Stimulated activated CD4-positive, alpha-beta T cell treated with anti-CD3 and anti-CD28 coated beads, Interleukin-12 subunit alpha, Interleukin-12 subunit beta, amount 100 ng/mL, for 4 hours (primary cell): ENCODE measurements around the gene PPP1R10.

ENCODE experiments used
- DNase-seq: peaks from one replicate; pipeline ENCODE4 v3.0.0-alpha.2; 2020

PPP1R10 gene

DNA sequence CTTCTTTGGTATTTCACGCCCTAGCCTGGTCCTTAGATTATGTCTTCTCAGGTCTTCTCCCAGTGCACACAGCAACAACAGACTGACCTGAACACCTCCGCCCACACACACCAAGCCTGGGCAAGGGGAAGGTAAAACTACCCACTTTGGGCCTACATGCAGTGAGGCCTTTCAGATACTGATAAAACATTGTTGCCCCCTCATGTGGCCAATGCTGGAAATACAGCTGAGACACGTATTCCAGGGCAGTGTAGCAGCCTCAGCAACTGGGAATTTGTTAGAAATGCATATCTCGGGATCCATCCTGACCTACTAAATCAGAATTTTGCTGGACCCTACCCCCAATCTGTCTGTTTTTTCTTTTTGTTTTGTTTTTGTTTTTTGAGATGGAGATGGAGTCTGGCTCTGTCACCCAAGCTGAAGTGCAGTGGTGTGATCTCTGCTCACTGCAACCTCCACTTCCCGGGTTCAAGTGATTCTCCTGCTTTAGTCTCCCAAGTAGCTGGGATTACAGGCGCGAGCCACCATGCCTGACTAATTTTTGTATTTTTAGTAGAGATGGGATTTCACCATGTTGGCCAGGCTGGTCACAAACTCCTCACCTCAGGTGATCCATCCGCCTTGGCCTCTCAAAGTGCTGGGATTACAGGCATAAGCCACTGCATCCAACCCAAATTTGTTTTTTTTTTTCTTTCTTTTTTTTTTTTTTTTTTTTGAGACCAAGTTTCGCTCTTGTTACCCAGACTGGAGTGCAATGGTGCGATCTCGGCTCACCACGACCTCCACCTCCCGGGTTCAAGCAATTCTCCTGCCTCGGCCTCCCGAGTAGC is 19.5 kb downstream of the PPP1R10 start:
- peak; percentile 77 for DNase-seq

GRCh38 chr6:30592287-30592686 is 24.8 kb downstream of the PPP1R10 start:
- no peak for DNase-seq

- DNase-seq: no peak
Measured at GRCh38 chr6:30591008-30591407, 26.0 kb downstream of the PPP1R10 start.

GRCh38 chr6:30590509-30590908 is 26.5 kb downstream of the PPP1R10 start:
- no peak for DNase-seq

DNA sequence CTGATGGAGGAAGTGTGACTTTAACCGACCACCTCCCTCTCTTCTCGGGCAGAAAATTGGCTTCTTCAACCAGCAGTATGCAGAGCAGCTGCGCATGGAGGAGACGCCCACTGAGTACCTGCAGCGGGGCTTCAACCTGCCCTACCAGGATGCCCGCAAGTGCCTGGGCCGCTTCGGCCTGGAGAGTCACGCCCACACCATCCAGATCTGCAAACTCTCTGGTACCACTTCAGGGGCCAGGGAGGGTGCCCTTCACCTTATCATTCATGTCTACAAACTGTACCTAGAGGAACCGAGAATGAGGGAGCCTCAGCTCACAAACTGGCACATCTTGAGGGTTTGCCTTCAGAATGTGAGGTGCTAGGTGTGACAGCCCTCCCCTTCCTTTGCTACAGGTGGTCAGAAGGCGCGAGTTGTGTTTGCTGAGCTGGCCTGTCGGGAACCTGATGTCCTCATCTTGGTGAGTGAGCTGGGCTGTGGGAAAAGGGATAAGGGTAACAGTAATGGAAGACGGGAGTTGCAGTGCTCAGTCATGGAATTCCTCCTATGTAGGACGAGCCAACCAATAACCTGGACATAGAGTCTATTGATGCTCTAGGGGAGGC is 27.2 kb downstream of the PPP1R10 start:
- no peak for DNase-seq

GRCh38 chr6:30583921-30584320 is 33.1 kb downstream of the PPP1R10 start:
- DNase-seq: no peak

DNA sequence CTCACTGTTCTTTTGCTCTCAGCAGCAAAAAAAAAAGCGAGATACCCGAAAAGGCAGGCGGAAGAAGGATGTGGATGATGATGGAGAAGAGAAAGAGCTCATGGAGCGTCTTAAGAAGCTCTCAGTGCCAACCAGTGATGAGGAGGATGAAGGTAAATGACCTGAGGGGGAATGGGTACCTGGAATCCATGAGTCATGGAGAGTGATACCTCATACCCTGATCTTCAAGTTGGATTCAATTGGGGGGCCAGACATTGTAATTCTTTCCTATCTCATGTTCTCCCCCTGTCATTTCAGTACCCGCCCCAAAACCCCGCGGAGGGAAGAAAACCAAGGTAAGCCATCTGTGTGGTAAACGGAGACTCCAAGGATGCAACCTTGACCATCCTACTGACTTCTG is 39.0 kb downstream of the PPP1R10 start:
- DNase-seq: no peak

GRCh38 chr6:30573113-30573512 is 43.9 kb downstream of the PPP1R10 start:
- DNase-seq: no peak

DNA sequence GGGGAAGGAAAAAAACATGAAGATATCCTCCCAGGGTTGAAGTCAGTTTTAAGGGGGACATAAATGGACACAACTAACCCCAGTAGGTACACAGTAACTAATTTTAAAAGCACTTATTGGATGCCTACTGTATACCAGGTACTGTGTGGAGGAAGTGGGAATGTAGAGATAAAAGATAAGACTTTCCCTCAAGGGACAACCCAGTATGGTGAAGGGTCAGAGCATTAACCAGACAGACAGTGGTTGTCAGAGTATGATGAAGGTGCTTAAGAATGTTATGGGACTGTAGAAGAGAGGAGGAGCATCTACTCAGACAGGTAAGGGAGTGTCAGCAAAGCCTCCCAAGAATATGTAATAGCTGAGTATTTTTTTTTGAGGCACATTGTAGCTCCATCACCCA is 44.9 kb downstream of the PPP1R10 start:
- DNase-seq: no peak

DNA sequence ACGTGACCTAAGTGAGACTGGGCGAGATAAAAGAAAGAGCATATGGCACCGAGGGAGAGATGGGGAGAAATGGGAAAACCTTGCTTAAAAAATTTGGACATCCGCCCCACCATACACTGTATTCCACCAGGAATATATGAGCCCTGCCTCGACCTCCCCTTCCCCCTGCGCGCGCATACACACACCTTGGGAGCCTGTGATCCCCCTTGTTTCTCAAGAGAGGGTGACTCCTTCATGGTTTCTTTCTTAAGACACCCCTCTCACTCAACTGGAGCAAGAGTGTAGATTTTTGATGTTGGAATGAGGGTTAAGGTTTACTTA is 45.3 kb downstream of the PPP1R10 start:
- no peak for DNase-seq

GRCh38 chr6:30571075-30571761 is 45.8 kb downstream of the PPP1R10 start, which contains the start of gene ABCF1:
ABCF1 (plus strand) TSS chr6:30571442; CDS start chr6:30571488, 46 bp downstream.
- DNase-seq: peak; percentile 99

- no peak for DNase-seq
Measured at GRCh38 chr6:30570740-30571074, 46.3 kb downstream of the PPP1R10 start.

DNA sequence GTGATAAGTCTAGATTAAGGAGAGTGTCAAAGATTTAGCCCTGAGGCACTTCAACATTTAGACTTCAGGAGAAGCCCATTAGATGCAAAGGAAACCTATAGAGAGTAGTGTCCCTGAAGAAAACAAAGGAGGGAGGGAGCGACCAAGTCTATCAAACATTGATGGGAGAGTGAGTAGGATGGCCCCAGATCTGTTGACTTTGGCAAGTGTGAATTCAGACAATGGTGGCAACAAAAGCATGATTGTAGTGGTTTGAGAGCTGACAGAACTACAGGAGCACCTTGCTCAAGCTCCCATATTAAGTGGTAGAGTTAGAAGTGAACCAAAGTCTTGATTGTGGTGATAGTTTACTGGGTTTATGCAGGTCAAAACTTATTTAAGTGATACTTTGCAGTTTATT is 46.8 kb downstream of the PPP1R10 start:
- no peak for DNase-seq

GRCh38 chr6:30568245-30568644 is 48.8 kb downstream of the PPP1R10 start:
- DNase-seq: peak; percentile 34

DNA sequence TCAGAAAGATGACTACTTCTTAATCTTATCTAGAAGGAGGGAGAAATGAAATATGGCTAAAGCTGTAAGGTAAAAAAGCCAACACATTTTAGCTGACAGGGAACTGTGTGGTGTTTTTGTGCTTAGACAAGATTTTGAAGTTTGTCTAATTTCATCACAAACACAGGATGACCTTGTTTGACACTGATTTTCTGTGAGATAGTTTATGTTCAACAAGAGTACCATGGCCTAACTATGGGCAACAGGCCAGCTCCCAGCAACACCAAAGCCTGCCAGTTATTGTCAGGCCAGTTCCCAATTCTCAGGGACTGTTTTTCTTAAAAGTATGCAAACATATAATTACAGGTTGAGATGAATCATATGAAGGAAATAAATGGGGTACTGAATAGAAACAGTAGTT is 51.3 kb downstream of the PPP1R10 start:
- no peak for DNase-seq

DNA sequence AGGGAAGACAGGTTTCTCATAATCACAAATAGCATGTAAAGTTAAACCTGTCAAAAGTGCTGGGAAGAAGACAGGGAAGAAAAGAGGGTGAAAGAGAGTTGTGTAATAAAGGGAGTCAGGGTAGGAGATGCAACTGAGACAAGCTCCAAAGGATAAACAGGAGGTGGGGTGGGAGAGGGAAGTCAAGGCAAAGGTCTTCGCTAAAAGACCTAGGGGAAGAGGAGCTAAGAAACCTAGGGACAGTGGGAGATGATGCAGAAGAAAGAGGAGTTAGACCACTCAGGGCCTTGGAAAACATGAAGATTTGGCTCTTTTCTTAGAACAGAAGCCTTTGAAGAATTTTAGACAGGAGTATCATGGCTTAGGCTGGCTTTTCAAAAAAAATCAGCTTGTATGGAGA is 52.9 kb downstream of the PPP1R10 start:
- no peak for DNase-seq

DNA sequence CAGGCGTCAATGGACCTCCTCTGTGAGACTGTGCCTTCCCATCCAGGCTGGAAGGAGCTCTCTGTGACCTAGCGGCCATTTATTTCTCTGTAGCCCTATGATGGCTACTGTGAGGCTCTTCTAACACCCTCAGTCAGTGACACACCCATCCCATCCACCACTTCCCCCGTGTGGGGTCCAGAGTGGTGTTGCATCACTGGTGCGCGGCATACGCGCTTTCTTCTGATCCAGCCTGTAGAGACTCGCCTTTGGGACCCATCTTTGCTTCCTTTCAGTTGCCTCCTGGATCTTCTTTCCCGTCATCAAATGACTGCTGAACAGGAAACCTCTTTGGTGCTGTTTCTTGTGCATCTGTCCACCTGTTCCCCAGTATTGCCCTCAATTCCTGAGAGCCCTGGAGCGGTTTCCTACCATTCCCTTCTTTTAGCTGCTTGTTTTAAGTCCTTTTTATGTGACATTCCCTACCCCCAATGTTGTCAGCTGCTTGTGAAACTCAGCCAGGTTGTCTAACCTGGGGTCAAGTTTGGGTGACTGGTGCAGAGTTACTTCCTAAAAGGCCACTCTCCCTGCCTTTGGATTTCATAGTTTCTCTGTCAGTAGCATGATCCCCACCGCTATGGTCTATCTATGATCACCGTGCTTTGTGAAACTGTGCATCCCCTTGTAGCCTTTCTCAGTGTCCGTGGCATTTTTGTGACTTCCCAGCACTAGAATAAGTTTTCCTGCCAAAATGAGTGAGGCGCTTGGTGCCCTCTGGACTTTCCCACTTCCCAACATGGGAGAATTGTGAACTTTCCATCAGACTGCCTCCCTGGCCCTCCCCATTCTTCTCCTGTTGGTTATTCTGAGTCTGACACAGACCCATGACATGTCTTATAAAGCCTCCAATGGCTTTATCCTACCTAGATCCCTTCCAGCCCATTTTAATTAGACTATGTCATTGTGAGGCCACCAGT is 54.3 kb downstream of the PPP1R10 start:
- DNase-seq: no peak

GRCh38 chr6:30560930-30561329 is 56.1 kb downstream of the PPP1R10 start:
- no peak for DNase-seq

DNA sequence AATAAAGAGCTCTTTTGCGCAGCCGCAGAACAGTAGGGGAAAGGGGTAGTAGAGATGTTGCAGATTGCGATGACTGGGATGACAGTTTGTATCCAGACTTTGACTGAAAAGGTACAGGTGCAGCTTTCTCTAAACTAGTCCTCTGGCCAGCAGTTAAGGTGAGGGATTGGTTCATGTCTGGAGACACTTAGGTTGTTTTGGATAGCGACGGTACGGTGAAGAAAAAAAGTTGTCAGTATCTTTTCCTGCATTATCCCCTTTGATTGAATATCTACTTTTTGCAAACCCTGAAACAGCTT is 59.4 kb downstream of the PPP1R10 start:
- DNase-seq: no peak

- peak; percentile 80 for DNase-seq
Measured at GRCh38 chr6:30556906-30557682, 59.9 kb downstream of the PPP1R10 start, which contains the start of gene PRR3. PRR3 (plus strand) TSS chr6:30557295; CDS start chr6:30557345, 50 bp downstream.

- DNase-seq: peak; percentile 99
Measured at GRCh38 chr6:30556066-30556905, 60.8 kb downstream of the PPP1R10 start, which contains the start of gene GNL1. GNL1 (minus strand) TSS chr6:30556489; CDS start chr6:30556203, 286 bp downstream.

GRCh38 chr6:30555816-30556065 is 61.3 kb downstream of the PPP1R10 start:
- DNase-seq: no peak
